Measurements from ENCODE around the gene IER5. TPM values are rescaled to one million over a fixed set of nuclear protein-coding genes. Genes with fewer than 3 reads are reported as not detected.

Gene IER5
- total and polyA plus RNA-seq, 2 of the 13 experiments (the other 11 are each of a cell fraction or from before 2014, with no cell fraction given), result 2.5 to 3.5 TPM

- TF ChIP-seq MIER3 (CRISPR knock-in tag; IDR thresholded peaks at IDR 0.05; ENCODE audit: borderline replicate concordance) (peak; percentile 70; the same call in 1 of the 2 replicates), ZBTB40 (IDR thresholded peaks at IDR 0.05) (peak; percentile 89), ZBTB40 (CRISPR knock-in tag; IDR thresholded peaks at IDR 0.05) (peak; percentile 88; the same call in 1 of the 2 replicates), CENPBD1 (CRISPR knock-in tag; IDR thresholded peaks at IDR 0.05; ENCODE audit: borderline replicate concordance, low read depth) (no peak), ZBTB10 (CRISPR knock-in tag; IDR thresholded peaks at IDR 0.05; ENCODE audit: borderline replicate concordance) (no peak), HDAC1 (CRISPR knock-in tag; IDR thresholded peaks at IDR 0.05) (peak; percentile 47), ZNF101 (CRISPR knock-in tag; IDR thresholded peaks at IDR 0.05; ENCODE audit: borderline replicate concordance, low read depth) (no peak), ZNF263 (CRISPR knock-in tag; IDR thresholded peaks at IDR 0.05) (no peak), RCOR2 (CRISPR knock-in tag; IDR thresholded peaks at IDR 0.05) (0 out of 2 replicates have a peak, but pooled peaks have one; percentile 1), HES4 (CRISPR knock-in tag; IDR thresholded peaks at IDR 0.05; ENCODE audit: borderline replicate concordance) (no peak), ZNF629 (CRISPR knock-in tag; conservative IDR thresholded peaks at IDR 0.05) (no peak), ATF4 (CRISPR knock-in tag; IDR thresholded peaks at IDR 0.05) (peak in 1 of 2 experiments; percentile 24; a peak in 1 of 4 replicates), RBM22 (optimal IDR thresholded peaks at IDR 0.05; ENCODE audit: low read length) (no peak), ZNF232 (CRISPR knock-in tag; IDR thresholded peaks at IDR 0.05; ENCODE audit: borderline replicate concordance) (no peak)
- TF ChIP-seq, protein P1, sequence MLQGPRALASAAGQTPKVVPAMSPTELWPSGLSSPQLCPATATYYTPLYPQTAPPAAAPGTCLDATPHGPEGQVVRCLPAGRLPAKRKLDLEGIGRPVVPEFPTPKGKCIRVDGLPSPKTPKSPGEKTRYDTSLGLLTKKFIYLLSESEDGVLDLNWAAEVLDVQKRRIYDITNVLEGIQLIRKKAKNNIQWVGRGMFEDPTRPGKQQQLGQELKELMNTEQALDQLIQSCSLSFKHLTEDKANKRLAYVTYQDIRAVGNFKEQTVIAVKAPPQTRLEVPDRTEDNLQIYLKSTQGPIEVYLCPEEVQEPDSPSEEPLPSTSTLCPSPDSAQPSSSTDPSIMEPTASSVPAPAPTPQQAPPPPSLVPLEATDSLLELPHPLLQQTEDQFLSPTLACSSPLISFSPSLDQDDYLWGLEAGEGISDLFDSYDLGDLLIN (CRISPR knock-in tag; IDR thresholded peaks at IDR 0.05; ENCODE audit: borderline replicate concordance), result no peak
These were observed 4.5 kb downstream of the IER5 start (continued) for GRCh38 chr1:181092883-181093458.
